ENCODE results near the gene GALNT2. TPM values are rescaled to one million over a fixed set of nuclear protein-coding genes. Genes with fewer than 3 reads are reported as not detected.

Gene GALNT2
- polyA plus RNA-seq, 3 donors from 2014 or later, result 18.5 to 30.0 (median 22.5) TPM

DNA sequence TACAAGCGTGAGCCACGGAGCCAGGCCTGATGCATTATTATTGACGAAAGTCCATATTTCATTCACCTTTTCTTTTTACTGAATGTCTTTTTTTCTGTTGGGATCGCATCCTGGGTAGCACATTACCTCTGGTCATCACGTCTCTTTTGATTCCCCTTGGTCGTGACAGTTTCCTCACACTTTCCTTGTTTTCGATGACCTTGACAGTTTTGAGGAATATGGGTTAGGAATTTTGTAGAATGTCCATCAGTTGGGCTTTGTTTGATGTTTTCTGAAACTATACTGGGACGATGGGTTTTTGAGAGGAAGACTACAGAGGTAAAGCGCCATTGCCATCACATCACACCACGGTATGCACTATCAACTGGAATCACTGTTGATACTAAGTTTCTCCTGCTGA, 26.6 kb upstream of the GALNT2 start:
- H3K4me3 Mint-ChIP-seq, result no peak overlapping the region
- peaks cover 4 to 6% (median 6%) of the 10 kb centered on the region in 3 donors for H3K36me3 Mint-ChIP-seq
- H3K9me3 Mint-ChIP-seq, result peaks cover 5 to 11% (median 7%) of the 10 kb centered on the region in 6 donors
- no peak for DNase-seq
- H3K27ac Mint-ChIP-seq, result no peak overlapping the region
- no peaks in the 10 kb centered on the region for H3K4me1 Mint-ChIP-seq
- H3K27me3 Mint-ChIP-seq (ENCODE audit: low read depth in 3 of 3), result peaks cover 1 to 13% (median 8%) of the 10 kb centered on the region in 3 donors

DNA sequence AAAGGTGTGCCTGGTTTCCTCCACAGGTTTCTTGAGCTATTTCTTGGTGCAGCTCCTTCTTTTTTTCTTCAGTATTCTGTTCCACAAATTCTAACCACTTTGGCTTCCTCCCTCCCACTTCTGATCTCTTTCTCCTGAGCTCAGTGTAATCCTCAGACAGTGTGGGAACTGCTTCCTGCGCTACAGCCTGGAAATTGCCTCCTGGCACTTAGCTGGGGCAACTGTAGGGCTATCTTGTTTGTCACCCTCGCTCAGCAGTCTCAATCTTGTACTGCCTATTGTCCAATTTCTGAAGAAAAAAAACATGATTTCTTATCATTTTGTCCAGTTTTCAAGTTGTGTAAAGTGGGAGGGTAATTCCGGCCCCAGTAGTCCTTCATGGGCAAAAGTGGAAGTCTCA, 24.0 kb upstream of the GALNT2 start:
- Mint-ChIP-seq H3K4me1 (no peaks in the 10 kb centered on the region), H3K27me3 (ENCODE audit: low read depth in 3 of 3) (peaks cover 0 to 10% (median 7%) of the 10 kb centered on the region in 3 donors), H3K36me3 (no peaks in the 10 kb centered on the region), H3K27ac (no peak overlapping the region), H3K9me3 (no peaks in the 10 kb centered on the region), H3K4me3 (no peak overlapping the region)
- DNase-seq, result no peak

DNA sequence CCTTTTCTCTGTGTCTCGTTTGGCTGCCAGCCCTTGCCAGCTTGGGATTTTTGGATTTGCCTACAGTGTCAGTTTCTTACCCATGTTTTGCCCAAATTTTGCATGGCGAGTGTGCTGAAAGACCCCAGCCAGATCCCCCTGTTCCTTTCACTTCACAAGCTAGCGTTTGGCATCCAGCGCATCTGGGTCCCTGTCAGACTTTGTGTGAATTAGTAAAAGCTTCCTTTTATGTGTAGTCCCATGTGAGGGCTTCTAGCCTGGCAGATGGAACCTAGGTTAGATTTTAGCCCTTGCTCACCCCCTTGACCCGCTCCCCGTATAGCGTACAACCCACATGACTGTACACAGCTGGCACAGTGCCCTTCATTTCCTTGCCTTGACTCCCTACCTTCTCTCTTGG, 22.3 kb upstream of the GALNT2 start:
- Mint-ChIP-seq H3K27me3 (ENCODE audit: low read depth in 3 of 3) (peaks cover 0 to 7% (median 5%) of the 10 kb centered on the region in 3 donors), H3K36me3 (no peaks in the 10 kb centered on the region), H3K4me3 (no peak overlapping the region), H3K4me1 (no peaks in the 10 kb centered on the region), H3K9me3 (no peaks in the 10 kb centered on the region), H3K27ac (no peak overlapping the region)
- no peak for DNase-seq

DNA sequence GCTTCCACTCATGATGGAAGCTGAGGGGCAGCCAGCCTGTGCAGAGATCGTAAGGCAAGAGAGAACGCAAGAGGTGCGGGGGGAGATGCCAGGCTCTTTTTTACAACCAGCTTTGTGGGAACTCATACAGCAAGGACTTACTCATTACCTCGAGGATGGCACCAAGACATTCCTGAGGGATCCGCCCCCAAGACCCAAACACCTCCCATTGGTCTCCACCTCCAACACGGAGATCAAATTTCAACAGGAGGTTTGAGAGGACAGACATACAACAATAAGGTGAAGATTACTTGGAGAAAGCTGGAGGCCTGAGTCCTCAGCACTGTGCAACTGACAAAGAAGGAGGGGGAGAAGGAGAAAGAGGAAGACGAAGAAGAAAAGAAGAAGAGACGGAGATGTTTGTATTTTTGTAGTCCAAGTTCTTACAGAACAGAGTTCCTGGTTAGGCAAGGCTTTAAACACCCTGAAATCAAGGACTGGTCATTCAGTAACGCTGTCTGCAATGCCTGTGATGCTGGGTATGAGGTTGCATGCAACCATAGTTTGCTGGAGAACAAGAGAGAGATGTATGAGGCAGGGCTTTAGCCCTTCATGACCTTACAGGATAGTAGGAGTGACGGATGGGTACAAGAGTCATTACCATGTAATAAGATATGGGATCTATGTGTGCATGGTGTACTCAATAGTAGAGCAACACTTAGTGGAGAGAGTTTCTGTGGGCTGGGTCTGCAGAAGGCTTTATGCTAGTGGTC, 19.7 kb upstream of the GALNT2 start:
- H3K4me3 Mint-ChIP-seq, result no peak overlapping the region
- H3K9me3 Mint-ChIP-seq, result no peaks in the 10 kb centered on the region
- no peak for DNase-seq
- peaks cover 0 to 4% (median 3%) of the 10 kb centered on the region in 3 donors for H3K27me3 Mint-ChIP-seq (ENCODE audit: low read depth in 3 of 3)
- H3K36me3 Mint-ChIP-seq, result no peaks in the 10 kb centered on the region
- no peak overlapping the region for H3K27ac Mint-ChIP-seq
- peaks cover 0 to 5% of the 10 kb centered on the region in 2 donors for H3K4me1 Mint-ChIP-seq

DNA sequence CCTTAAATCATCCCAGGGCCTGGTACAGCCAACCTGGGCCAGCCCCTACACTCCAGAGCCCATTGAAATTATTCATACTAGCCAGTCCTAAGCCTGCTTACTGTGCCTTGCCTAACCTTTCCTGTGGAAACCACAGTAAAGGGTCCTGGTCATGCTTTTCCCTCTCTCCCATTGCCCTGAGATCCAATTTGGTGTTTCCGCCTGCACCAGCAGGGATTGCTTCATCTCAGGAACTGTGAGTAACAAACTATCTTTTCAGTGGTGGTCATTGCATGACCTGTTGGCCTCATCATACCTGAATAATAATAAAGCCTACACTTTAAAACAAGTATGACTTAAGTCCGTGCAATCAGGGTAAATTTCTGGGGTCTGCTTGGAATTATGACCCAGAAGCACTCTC, 18.7 kb upstream of the GALNT2 start:
- Mint-ChIP-seq H3K4me1 (peaks cover 0 to 5% of the 10 kb centered on the region in 2 donors), H3K9me3 (no peaks in the 10 kb centered on the region), H3K27me3 (ENCODE audit: low read depth in 3 of 3) (peaks cover 0 to 4% (median 0%) of the 10 kb centered on the region in 3 donors), H3K36me3 (no peaks in the 10 kb centered on the region), H3K4me3 (no peak overlapping the region), H3K27ac (no peak overlapping the region)
- no peak for DNase-seq

DNA sequence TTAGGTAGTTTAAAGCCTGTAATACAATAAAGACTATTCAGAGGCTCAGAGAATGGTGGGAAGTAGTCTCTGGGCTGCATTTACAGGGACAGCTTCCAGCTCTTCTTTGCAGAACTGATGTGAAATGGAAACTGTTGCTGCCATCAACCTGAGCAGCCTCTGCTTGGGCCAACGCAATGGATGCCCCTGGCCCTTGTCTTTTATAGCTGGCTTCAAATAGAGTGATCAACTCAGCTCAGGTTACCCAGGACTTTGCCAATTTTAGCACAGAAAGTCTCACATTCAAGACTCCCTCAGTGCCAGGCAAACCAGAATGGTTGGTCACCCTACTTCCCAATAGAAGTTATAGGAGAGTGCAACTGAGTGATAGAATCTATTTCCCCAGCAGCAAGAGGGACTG, 18.1 kb upstream of the GALNT2 start:
- Mint-ChIP-seq H3K27ac (no peak overlapping the region), H3K9me3 (no peaks in the 10 kb centered on the region), H3K27me3 (ENCODE audit: low read depth in 3 of 3) (no peaks in the 10 kb centered on the region), H3K4me1 (peaks cover 0 to 5% of the 10 kb centered on the region in 2 donors), H3K36me3 (no peaks in the 10 kb centered on the region), H3K4me3 (no peak overlapping the region)
- no peak for DNase-seq

DNA sequence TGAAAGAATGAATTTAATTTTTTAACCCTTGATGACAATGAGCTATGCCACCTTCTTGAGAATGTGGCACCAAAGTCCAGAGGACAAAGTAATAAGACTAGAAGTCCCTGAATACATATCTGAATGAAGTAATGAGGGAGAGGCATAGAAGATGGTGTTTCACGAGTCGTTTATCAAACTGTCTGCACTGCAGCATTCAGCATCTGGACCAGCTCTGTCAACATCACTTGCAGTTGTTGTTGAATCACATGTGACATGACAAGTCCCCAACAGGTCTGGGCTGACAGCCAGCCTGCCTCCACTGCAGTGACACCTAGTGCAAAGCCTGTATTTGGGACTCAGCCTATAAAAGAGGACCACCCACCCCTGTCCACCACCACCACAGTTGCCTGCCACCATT, 17.3 kb upstream of the GALNT2 start:
- no peak overlapping the region for H3K4me3 Mint-ChIP-seq
- peaks cover 0 to 5% of the 10 kb centered on the region in 2 donors for H3K4me1 Mint-ChIP-seq
- peaks cover 0 to 4% (median 1%) of the 10 kb centered on the region in 3 donors for H3K27me3 Mint-ChIP-seq (ENCODE audit: low read depth in 3 of 3)
- no peak for DNase-seq
- no peaks in the 10 kb centered on the region for H3K9me3 Mint-ChIP-seq
- H3K27ac Mint-ChIP-seq, result no peak overlapping the region
- H3K36me3 Mint-ChIP-seq, result no peaks in the 10 kb centered on the region

DNA sequence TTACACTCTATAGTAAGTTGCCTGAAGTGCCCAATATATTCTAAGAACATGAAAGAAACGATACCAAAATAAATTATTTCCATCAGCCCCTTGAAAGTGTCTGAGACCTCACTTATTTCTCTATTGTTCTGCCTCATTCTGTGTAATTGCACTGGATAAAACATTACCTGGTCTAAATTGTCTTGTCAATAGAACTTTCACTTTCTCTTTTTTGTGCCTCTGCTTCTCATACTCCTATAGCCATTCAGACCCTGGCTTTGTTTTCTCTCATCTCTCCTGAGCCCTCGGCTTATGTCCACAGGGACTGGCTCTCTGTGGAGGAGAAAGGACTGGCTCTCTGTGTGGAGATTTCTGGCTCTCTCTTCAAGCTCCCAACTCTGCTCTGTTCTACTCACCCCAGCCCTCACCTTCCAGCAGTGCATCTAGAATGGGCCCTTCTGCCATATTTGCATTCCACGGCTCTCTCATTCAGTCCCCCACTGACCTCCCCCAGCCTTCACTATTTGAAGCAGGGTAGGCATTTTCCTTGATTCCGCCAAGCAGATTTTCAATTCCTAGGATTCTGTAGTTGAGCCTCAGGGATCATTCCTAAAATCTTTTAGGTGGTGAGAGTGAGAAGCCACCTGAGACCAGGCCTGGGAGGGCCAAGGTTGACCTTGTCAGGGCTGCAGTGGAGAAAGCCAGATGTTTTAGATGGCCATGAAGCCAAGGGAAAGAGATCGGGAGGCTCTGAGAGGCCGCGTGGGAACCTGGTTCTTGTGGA, 15.9 kb upstream of the GALNT2 start:
- no peak for DNase-seq
- H3K27me3 Mint-ChIP-seq (ENCODE audit: low read depth in 3 of 3), result peaks cover 1 to 4% (median 3%) of the 10 kb centered on the region in 3 donors
- H3K4me3 Mint-ChIP-seq, result no peak overlapping the region
- H3K27ac Mint-ChIP-seq, result no peak overlapping the region
- H3K36me3 Mint-ChIP-seq, result no peaks in the 10 kb centered on the region
- peaks cover 0 to 5% of the 10 kb centered on the region in 2 donors for H3K4me1 Mint-ChIP-seq
- H3K9me3 Mint-ChIP-seq, result no peaks in the 10 kb centered on the region

DNA sequence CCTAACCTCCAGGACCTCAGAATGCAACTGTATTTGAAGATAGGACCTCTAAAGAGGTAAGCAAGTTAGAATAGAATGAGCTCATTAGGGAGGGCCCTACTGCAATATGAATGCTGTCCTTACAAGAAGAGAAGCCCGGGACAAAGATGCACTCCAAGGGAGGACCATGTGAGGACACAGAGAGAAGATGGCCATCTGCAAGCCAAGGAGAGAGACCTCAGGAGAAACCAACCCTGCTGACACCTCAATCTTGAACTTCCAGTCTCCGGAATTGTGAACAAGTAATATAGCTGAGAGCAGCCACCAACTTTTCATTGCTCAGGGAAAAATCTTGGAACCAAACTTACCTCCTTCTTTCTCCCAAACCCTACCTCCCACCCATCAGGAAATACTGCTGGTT, 15.0 kb upstream of the GALNT2 start:
- Mint-ChIP-seq H3K27ac (no peak overlapping the region), H3K27me3 (ENCODE audit: low read depth in 3 of 3) (peaks cover 1 to 4% (median 3%) of the 10 kb centered on the region in 3 donors), H3K36me3 (no peaks in the 10 kb centered on the region), H3K9me3 (no peaks in the 10 kb centered on the region), H3K4me1 (peaks cover 0 to 5% of the 10 kb centered on the region in 2 donors), H3K4me3 (no peak overlapping the region)
- no peak for DNase-seq

DNA sequence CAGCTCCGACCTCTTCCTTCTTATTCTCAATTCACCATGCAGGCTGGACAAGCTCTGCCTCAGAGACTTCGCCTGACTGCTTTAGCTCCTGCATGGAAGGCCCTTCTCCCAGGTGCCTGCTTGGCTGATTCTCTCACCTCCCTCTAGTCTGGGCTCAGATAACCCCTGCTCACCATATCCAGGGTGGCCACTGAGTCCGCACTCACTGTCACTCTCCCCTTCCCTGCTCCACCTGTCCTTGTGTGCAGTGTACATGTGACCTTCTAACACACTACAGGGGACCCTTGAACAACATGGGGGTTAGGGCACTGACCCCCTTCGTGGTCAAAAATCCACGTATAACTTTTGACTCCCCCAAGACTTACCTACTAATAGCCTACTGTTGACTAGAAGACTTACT, 14.4 kb upstream of the GALNT2 start:
- no peak overlapping the region for H3K4me3 Mint-ChIP-seq
- DNase-seq, result no peak
- H3K27ac Mint-ChIP-seq, result no peak overlapping the region
- H3K27me3 Mint-ChIP-seq (ENCODE audit: low read depth in 3 of 3), result peaks cover 1 to 6% (median 4%) of the 10 kb centered on the region in 3 donors
- peaks cover 0 to 5% of the 10 kb centered on the region in 2 donors for H3K4me1 Mint-ChIP-seq
- H3K9me3 Mint-ChIP-seq, result no peaks in the 10 kb centered on the region
- H3K36me3 Mint-ChIP-seq, result no peaks in the 10 kb centered on the region

DNA sequence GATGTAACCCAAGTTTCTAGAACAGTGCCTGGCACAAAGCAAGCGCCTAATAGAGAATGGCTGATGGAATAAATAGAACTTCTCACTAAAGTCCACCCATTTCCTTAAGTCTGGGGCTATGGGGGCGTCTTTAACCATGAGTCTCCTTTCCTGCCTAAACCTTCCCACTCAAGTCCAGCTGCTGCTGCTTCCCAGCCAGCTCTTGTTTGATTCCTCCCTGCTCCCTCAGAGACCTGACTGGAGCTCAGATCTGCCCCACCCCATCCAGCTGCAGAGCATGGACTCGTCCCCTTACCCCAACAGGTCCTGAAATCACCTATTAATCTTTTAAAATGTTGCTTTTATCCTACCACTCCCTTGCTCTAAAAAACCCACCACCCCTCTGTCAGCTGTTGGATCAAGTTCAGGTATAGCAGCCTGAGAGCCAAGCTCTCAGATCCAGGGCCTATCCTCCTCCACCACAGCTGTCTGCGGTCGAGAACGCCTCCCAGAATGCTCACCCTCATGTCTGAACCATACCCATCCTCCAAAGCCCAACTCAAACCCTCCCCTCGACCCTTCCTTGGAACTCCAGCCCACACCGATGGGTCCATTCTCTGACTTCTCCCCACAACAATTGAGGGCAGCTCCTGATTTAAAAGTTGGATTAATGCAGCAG, 12.8 kb upstream of the GALNT2 start:
- no peak for DNase-seq
- Mint-ChIP-seq H3K4me1 (peaks cover 0 to 5% of the 10 kb centered on the region in 2 donors), H3K9me3 (no peaks in the 10 kb centered on the region), H3K4me3 (no peak overlapping the region), H3K27ac (no peak overlapping the region), H3K36me3 (no peaks in the 10 kb centered on the region), H3K27me3 (ENCODE audit: low read depth in 3 of 3) (peaks cover 4 to 8% (median 6%) of the 10 kb centered on the region in 3 donors)

DNA sequence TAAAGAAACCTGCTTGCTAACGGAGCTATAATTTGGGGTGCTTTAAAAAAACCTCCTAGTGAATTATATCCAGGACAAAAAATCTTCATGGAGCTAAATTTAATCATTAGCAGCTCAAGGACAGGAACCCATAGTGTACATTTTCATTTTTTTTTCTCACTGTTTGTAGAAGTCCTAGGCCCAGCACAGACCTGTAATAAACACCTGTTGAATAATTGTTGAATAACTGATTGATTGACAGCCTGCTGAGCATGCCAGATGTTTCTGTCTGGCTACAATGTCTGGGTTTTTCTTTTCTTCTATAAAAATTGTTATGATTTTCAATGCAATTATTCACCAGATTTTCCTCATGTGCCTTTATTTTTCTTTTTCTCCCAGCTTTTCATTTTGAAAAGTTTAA, 10.9 kb upstream of the GALNT2 start:
- Mint-ChIP-seq H3K4me1 (peaks cover 0 to 2% of the 10 kb centered on the region in 2 donors), H3K27ac (no peak overlapping the region), H3K36me3 (no peaks in the 10 kb centered on the region), H3K4me3 (no peak overlapping the region), H3K9me3 (no peaks in the 10 kb centered on the region), H3K27me3 (ENCODE audit: low read depth in 3 of 3) (peaks cover 4 to 14% (median 6%) of the 10 kb centered on the region in 3 donors)
- DNase-seq, result no peak

DNA sequence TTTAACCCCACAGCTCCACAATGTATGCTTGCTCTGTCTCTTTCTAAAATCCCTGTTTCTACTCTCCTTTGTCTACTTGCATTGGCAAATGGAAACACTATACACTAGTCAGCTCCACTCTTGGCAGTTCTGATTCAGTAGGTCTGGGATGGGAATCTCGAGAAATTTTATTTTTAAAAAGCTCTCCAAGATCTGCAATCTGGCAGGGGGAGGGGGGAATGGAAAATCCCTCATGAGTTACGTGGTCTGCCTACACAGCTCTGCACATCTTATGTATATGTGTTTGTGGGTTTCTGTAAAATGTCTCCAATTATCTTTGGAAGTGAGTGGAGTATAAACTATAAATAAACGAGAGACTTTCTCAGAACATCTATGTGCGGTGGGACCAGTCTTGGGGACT, 9.9 kb upstream of the GALNT2 start:
- no peaks in the 10 kb centered on the region for H3K9me3 Mint-ChIP-seq
- H3K36me3 Mint-ChIP-seq, result no peaks in the 10 kb centered on the region
- no peak overlapping the region for H3K27ac Mint-ChIP-seq
- no peak for DNase-seq
- peaks cover 4 to 14% (median 6%) of the 10 kb centered on the region in 3 donors for H3K27me3 Mint-ChIP-seq (ENCODE audit: low read depth in 3 of 3)
- H3K4me1 Mint-ChIP-seq, result no peaks in the 10 kb centered on the region
- H3K4me3 Mint-ChIP-seq, result no peak overlapping the region
